ENCODE measurements around the gene GLCCI1.
"Not testable (repeated sequence)": the region's sequence is repeated elsewhere in the genome, so short reads cannot be mapped to it uniquely, and the experiment has no call there.

GLCCI1 gene

DNA sequence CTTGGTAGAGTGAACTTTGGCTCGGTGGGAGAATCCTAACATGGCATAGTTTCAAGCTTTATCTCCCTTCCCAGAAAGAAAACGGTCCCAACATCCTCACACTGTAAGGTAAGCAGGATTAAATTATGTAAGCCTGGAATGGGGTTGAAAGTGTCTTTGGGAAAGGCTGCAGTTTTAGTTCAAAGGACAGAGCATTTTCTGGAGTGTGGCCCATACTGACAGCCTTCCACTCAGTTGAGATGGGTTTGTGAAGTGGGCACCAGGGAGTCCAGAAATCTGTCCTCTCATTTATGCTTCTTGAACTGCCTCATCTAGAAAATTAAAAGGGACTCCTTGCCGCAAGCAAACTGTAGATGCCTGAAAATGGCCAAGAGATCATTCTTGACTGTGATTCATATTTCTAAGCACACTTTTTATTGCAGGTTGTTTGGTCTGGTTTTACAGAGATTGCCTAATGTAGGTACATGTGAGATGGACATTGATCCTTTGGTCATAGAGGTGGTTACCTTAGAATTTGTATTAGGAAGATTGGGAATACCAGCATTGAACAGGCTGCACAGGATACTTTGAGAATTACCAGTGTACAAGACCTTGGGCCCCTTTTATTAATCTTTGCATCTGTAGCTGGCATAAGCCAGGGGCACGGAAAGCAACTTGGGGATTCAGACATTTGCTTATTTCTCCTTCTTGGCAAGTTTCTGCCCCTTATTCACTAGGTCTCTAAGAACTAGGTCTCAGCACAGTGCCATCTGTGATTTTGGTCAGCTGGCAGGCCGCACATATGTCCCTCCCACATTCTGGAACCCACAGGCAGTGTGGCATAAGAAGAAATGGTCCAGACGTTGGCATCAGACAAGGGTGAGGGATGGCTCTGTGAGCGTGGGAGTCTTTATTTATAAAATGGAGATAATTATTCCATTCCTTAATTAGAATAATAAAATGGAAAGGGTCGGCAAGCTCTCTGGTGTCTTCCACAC lies 125.9 kb downstream of the GLCCI1 start:
- no peak for DNase-seq (ENCODE audit: low spot score)

- not testable (repeated sequence) for DNase-seq (ENCODE audit: low spot score)
Measured at GRCh38 chr7:8101292-8101691, 132.7 kb downstream of the GLCCI1 start.

DNA sequence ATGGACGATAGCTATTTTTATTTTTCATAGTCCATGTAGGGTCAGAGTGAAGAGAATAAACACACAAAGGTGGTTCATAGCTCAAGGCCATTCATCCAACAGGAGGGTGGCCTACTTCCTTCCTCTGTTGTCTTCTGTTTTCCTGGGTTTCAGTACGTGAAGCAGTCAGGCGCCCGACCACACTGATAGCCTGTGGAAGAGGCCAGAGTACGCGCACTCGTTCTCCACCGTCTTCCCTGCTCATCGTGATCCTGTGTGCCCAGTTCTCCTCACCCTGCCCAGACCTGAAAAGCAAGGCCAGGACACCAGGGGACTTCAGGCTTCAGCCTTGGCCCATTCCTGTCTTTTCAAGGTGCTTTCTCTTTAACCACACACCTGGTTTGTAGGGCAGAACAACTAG lies 134.7 kb downstream of the GLCCI1 start:
- no peak for DNase-seq (ENCODE audit: low spot score)

DNA sequence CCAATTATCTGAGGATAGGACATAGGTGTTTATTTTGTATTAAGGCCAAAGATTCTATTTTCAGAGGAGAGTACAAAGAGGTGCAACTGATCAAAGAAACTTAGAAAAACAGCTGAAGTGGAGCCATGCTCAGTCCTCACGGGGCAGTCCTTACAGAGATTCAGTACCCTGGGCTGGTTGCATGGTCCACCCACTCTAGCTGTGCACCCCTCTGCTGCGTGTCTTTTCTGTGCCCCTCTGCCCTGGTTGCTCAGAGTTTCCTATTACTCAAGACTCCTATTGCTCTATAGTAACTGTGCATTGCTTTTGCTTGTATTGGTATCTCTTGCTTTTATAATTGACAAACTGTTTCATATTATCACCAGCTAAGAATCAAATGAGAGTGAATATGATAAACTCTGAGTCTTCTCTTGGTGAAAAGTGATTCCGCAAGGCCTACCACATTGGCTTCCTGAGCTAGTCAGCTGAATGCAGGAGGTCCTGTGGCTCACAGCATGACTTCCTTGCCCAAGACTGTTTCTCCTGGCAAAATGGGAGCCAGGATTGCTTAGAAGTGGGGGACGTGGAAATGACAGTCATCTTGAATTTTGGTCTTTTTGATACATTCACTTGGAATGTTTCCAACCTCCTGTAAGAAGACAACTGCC lies 137.0 kb downstream of the GLCCI1 start:
- DNase-seq (ENCODE audit: low spot score): no peak

DNA sequence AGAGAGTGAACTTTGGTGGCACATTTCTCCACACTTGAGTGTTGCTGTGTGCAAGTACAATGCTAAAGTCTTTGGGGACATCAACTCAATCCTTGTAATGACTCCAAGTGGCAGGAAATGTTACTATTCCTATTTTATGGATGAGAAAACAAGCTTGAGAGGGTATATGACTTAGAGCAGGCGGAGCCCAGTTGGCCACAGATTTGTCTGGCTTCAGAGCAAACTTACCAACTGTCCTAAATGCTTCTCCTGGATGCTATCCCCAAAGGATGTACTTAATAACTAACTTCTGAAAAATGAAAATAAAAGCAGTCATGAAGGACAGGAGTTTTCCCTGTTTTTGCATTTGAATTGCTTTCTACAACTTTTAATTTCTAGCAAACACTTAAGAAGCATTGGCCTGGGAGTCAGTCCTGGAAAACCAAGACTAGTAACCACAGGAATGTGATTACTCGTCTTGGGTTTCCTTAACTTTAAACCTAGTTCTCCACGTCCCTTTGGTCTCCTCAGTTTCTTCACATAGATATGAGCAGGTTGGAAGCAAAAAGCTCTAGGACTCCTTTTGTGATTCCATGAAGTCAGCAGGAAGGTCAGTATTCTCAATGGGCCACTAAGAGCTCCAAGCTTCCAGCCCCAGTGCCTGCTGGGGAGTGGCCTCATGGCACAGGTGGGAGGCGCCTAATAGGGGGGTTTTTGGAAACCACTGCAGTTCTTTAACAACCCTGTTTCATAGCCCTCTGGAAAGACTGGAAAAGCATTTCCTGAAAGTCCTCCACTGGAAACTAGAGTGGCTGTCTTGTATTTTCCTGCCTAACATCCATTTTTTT lies 140.8 kb downstream of the GLCCI1 start:
- no peak for DNase-seq (ENCODE audit: low spot score)

DNA sequence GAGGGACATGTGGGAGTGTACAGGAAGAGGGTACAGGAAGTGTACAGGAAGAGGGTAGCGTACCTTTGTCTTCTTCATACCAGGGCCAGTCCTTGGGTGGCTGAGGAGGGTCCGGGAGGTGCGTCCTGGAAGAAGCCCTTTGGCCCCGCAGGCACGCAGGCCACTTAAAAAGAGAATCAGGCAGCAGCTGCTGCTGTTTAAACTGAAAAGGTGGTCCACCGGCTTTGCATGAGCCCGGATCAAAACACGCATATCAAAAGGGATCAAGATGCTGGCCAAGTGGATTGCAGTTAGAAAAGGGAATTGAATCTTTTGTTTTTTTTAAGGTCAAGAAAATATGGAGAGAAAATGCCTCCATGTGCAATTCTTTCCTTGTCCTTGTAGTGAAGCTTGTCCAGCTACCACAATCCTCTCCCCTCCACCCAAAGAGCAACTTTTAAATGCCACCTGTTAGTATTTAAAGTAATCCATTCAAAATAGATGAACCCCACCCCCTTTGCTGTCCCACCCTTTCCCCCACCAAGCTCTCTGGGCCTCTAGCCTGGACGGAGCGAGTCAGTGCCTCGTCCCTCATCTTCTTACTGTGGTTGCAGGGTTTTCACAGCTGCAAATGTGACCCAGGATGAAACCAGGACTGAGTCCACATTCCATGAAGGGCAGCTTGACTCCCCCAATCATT lies 142.8 kb downstream of the GLCCI1 start:
- no peak for DNase-seq (ENCODE audit: low spot score)

GRCh38 chr7:8112685-8113084 lies 144.1 kb downstream of the GLCCI1 start:
- no peak for DNase-seq (ENCODE audit: low spot score)

- DNase-seq (ENCODE audit: low spot score): no peak
Measured at GRCh38 chr7:8113184-8113583, 144.6 kb downstream of the GLCCI1 start.

GRCh38 chr7:8114175-8114574 lies 145.6 kb downstream of the GLCCI1 start:
- DNase-seq (ENCODE audit: low spot score): no peak

- DNase-seq (ENCODE audit: low spot score): no peak
Measured at GRCh38 chr7:8115547-8116402, 147.2 kb downstream of the GLCCI1 start.

DNA sequence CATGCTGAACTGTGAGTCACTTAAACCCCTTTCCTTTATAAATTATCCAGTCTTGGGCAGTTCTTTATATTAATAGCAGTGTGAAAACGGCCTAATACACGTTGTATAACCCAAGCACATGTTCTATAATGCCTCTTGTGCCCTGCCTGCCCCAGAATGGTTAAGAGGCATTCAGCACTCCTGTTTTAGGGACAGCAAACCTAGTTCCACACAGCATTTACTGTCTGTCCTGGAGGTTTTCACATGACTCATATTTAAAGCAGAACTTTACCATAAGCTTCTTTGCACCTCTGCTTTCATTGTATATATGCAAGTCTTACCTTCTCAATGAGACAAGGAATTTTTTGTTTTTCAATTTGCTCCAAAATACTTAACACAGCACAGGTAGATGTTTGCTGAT lies 148.6 kb downstream of the GLCCI1 start:
- DNase-seq (ENCODE audit: low spot score): no peak

DNA sequence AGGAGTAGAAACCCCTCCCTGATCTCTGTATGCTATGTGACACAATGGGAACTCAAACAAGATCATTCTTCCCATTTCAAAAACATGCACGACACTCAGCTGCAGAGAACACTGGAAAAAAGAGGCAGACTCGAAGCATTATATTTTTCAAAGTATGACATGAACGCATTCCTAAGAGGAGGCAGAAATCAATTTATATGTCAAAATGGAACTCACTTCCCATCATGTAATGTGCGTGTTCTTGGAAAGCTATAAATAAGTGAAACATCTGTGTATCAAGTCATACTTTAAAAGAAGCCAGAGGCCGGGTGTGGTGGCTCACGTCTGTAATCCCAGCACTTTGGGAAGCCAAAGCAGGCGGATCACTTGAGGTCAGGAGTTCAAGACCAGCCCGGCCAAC lies 150.7 kb downstream of the GLCCI1 start:
- DNase-seq (ENCODE audit: low spot score): no peak

DNA sequence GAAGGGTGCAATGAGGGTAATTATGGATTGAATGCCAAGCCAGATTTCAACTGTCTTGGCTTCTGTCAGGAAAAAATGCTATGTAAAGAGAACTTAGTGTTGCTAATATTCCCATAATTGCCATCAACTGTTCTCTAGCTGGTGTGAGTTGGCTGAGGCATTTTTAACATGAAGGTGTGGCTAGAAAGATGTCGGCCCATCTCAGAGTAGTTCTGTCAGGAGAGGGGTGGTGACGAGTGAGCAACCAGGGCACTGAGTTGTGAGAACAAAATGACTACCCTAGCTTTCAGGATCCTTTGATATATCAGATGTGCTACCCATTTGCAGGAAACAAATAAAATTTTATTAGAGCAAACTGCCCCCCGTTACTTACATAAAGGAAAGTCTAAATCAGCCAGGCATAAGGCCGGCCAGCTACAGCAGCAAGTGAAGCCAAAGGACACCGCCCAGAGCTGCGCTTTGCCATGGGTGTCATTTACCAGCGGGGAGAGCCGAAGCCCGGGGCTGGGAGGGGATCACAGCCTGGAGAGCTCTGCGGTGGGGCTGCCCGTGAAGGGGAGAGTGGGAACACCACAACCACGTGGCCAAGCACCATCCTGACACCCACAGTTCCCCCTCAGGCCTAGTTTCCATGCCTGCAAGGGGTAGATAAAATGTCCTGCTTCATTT lies 151.9 kb downstream of the GLCCI1 start:
- DNase-seq (ENCODE audit: low spot score): no peak

DNA sequence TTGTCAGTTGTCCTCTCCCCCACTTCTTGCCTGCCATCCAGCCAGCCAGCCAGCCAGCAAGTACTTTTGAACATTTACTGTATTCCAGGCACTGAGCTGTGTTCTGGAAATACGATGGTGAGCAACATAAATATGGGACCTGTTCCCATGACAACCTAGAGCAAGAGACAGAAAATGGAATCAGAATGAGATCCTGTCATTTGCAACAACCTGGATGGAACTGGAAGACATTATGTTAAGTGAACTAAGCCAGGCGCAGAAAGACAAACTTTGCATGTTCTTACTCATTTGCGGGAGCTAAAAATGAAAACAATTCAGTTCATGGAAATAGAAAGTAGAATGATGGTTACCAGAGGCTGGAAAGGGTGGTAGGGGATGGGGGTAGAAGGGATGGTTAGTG lies 152.6 kb downstream of the GLCCI1 start:
- DNase-seq (ENCODE audit: low spot score): no peak

DNA sequence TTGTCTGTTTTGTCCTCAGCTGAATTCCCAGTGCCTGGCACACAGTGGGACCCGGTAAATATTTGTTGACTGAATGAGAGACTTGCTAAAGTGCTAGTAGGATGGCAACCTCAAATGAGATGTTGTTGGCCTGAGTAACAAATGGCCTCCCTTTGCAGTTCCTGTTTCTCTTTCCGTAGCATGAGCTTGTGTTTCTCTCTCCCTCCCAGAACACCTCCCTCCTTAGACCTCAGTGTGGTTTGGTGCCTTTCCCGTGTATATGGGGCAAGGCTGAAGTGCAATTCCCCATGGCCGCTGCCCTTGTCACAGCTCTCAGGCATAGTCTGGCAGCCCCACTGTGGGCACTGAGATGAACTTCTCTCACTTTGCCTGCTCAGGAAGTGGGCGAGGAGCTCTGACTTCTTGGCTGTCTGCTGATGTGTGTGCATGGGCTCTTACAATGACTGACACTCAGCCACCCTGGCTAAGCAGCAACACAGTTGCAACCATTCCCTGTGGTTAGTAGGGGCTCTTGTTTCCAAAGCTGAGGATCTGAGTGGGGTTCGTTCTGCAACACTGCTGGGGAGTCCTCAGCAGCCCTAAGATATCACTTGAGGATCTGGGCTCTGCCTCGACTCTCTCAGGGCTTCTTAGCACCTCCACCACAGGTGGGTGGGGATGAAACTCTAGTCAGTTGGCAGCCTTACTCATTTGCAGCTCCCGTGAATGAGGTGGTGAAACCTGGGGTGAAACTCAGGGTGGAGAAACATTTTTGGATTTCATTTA lies 157.3 kb downstream of the GLCCI1 start:
- DNase-seq (ENCODE audit: low spot score): no peak

GRCh38 chr7:8126601-8127167 lies 158.1 kb downstream of the GLCCI1 start:
- no peak for DNase-seq (ENCODE audit: low spot score)

DNA sequence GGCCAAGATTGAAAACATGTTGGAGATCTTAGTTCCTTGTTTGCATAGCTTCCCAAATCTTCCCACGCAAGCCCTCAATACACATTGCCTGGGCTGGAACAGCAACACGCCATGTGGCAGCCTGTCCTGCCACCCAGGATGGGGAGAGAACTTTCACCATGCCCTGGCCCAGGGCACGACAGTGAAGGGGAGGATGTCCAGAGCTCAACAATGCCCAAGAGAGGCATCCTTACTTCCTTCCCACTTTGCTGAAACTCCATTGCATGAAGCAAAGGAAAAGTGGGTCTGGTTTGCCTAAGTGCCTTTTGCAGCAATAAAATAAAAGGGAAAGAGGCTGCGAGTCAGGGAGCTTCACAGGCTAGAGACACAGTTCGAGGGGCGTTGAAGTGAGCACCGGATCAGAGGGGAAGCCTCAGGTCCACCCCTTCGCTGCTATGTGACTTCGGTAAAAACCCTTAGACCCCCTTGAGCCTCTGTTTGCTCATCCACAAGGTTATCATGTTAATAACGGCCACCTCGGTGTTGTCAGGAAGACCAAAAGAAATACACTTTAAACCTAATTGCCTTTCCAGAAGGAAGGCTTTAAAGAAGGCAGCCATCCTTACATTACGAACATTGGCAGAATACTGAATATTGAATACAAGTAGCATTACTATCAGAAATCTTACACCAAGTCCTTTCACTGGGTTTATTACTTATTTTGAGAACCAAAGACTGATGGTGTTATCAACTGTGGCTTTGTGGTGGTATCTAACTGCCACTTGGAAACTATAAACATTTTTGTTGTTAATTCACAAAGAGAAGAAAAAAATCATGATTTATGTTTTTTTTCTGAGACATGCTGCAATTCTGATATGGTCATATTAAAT lies 160.1 kb downstream of the GLCCI1 start:
- no peak for DNase-seq (ENCODE audit: low spot score)

GRCh38 chr7:8129318-8129659 lies 160.7 kb downstream of the GLCCI1 start:
- no peak for DNase-seq (ENCODE audit: low spot score)

All from D341Med (cell line).